CD4-positive, alpha-beta T cell treated with Interleukin-4 for 1 hour (primary cell): ENCODE measurements around the gene ACSM5.

Experiments
- DNase-seq, 2 donors: peaks; one replicate each; pipeline ENCODE4 v3.0.0-alpha.2; 2020 to 2022

Gene ACSM5, protein sequence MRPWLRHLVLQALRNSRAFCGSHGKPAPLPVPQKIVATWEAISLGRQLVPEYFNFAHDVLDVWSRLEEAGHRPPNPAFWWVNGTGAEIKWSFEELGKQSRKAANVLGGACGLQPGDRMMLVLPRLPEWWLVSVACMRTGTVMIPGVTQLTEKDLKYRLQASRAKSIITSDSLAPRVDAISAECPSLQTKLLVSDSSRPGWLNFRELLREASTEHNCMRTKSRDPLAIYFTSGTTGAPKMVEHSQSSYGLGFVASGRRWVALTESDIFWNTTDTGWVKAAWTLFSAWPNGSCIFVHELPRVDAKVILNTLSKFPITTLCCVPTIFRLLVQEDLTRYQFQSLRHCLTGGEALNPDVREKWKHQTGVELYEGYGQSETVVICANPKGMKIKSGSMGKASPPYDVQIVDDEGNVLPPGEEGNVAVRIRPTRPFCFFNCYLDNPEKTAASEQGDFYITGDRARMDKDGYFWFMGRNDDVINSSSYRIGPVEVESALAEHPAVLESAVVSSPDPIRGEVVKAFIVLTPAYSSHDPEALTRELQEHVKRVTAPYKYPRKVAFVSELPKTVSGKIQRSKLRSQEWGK

DNA sequence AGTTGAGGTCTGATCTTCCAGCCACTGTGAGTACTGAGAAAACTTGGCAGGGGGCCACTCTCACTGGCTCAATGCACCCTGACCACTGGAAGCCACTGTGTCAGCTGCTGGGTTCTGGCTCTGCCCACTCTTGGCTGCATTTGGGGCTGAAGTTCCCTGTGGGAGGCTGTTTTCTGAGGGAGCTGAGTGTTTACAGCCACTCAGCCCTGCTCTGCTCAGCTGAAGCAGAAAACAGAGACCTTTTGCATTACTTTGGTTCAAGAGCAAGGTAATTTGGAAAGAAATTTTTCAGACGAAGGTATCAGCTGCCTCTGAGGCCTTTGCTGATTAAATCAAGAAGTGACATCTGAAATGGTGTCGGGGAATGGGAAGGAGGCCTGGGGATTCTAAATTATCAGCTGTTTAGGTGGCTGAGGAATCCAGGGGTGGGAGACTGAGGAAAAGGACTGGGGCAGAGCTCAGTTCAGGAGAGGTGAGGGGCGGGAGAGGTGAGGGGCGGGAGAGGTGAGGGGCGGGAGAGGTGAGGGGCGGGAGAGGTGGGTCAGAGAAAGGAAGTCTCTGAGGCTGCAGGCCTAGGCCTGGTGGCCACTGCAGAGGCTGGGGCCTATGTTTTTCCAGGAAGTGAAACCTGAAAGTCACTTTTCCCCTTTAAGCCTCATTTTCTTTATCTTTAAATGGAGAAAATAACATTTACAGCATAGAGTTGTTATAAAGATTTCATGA is at the start of gene ACSM5:
TSS of gene ACSM5 (plus strand) at position 137 of the 723 bp plus-strand sequence. CDS start 1,951 bp downstream, outside the sequence.
- DNase-seq, result no peak

DNA sequence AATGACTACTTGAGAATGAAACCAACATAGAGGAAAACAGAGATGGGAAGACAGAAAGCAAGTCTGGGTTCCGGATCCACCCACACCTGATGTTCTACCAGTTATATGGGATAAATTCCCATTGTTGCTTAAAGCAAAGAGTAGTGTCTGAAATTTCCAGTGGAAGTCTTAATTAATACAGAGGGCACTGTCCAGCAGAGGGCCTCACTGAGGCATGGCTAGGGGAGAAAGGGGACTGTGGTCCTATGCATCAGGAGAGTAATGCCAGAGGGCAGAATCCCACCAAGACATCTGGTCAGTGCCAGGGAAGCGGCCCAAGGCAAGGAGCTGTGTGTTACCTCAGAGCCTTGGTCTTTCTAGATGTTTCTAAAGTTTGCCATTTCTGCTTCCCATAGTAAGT is 49.3 kb upstream of the ACSM5 start:
- DNase-seq, result no peak

DNA sequence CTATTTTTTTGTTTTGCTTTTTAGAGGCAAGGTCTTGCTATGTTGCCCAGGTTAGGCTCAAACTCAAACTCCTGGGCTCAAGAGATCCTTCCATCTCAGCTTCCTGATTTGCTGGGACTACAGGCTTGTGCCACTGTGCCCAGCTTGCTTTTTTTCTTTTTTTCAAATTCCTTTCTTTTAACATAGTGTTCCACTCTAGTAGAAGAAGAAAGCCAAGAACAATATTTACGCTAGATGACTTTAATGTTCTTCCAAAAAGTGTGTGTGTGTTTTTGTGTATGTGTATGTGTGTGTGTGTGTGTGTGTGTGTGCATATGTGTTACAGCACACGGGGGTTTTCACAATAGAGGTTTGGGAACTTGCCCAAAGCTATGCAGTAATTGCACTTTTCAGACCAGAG is 46.1 kb upstream of the ACSM5 start:
- no peak for DNase-seq

DNA sequence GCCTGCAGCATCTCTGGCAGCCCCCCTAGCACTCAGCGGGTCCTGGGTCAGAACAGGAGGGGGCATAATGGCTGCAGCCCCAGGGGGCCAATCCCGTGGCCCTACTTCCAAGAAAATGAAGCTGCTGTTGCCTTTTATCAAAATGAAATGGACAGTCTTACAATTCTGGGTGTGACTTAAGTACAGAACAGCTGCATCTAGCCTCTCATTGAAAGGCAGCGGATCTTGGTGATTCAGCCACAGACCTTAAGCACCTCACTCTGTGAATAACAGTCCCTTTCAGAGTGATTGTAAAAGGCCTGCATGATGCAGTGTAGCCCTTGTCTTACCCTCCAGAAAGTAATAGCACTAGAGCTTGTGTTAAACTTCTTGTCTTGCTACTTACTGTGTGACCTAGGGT is 45.3 kb upstream of the ACSM5 start:
- no peak for DNase-seq

DNA sequence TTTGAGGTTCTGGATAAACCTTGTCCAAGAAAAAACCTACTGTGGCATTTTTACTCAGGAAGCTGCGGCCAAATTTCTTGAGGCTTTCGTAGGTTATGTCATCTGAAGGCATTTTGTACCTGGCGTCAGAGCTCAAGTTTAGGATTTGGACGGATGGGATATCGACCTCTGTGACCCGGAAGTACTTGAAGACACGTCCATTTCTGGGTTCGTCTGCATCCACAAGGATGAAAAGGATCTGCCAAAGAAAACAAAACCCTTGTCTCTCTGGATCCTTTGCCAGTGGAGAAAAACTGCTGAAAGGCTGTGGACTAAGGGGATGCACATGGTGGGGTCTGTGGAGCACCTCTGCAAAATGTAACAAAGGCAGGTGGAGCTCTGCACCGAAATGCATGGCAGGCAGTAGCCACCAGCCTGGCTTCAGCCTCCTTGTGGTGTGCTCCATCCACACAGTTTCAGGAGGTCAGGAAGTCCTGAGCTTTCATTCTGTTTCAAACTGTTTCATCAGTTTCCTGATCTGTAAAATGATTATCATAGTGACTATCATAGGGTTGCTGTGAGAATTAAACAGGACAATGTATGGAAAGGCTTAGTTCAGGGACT is 39.8 kb upstream of the ACSM5 start:
- no peak for DNase-seq

DNA sequence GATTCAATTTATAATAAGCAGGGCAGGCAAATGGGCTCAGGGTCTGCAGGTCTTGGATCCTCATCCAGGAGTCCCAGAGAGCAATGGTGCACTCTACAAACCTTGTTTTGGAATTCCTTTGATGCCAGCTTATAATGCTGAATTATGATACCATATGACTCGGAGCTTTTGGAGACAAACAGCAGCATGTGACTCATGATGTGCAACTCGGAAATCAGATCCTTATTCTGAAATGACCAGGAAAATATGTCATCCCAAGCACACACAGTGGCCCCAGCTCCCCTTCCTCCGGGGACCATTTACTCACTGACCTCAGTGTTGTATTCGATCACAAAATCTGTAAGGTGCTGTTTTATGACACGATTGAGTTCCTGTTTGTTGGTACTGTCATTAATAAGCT is 36.6 kb upstream of the ACSM5 start:
- no peak for DNase-seq

DNA sequence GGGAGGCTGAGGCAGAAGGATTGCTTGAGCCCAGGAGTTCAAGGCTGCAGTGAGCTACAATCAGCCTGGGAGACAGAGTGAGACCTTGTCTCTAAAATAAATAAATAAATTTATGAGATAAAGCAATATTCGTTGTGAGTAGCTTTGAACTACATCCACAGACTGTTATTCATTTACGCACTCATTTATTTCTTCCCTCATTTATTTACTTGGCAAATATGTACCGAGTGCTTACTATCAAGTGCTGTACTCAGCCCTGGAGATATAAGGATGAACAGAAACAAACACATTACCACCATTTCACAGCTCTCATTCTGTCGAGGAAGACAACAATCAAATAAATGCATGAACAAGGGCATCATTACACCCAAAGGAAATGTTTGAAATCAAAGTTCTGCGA is 32.2 kb upstream of the ACSM5 start:
- no peak for DNase-seq

DNA sequence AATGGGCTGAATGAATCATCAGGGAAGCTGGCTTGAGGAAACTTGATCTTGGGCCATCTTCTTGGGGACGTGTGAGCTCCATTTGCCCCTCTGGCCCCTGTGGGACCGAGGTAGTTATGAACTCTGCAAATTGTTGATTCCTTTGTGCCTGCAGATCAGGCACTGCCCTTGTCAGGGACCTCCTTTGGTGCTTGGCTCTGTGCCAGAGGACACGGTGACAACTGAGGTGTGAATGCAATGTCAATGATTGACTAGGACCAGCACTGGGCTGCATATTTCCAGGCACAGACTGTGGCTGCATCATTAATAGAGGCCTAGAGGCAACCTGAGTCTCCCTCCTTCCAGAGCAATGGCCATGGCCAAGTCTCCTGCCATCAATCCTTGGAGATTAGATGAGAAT is 28.6 kb upstream of the ACSM5 start:
- no peak for DNase-seq

DNA sequence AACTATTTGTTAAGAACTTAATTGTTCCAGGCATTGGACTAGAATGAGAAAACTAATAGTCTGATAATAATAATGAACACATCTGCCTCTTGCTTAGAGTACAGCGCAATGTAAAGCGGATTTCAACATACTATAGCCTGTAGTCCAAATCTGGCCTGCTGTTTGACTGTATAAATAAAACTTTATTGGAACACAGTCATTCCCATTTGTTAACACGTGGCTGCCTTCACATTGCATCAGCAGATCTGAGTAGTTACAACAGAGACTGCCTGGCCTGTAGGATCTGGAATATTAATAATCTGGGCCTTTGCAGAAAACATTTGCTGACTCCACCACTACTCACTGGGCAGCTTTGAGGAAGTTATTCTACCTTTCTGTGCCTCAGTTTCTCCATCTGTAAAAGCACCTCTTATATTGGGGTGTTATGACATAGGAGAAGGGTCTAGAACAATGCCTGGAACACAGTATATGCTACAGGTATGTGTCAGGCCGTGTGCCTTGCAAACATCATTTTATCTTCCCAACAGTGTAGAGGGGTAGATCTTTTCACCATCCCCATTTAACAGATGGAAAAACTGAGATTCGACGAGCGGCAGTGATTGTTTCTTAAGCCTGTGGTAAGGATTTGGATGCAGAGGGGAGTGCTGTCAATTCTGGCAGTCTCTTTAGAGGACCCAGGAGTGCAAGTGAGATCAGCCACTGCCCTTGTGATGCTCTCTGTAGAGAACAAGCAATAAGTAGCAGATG is 27.0 kb upstream of the ACSM5 start:
- no peak for DNase-seq

DNA sequence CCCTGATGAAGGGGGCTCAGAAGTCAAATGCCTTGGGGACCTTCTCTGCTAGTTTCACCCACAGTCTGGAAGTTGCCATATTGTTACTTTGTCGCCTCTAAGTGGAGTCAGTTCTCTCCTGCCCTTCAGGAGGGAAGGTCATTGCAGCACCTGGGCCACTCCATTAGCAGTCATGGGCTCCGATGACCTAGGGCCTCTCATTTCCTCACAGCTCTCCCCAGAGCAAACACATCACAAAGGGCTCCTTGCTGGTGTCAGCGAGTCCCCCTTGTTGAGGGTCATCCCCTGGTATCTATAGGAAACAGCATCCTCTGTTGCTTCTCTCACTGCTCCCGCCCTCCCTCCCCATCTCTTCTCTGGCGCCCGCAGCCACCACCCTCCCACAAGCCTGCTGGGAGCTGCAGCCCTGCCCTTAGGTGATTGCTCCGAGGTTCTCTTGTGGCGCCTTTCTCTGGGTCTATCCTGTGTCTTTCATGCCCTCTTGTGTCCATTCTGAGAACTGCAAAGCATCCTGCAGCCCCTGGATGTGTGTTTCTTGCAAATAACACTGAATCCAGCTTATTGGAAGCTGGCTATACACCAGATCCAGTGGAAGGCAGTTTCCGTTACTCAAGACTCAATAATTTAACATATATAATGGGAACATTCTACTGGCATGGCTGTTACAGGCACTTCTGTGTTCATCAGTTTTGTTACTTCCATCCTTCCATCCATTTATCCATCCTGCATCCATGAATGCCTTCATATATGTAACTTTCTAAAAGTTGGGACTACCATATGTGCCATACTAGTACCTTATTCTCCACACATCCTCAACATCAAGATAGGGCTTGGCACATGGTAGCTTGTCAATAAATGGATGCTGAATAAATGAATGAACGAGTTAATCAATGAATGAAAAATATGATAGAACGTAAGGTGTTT is 26.0 kb upstream of the ACSM5 start:
- peak; percentile 17 to 47 for DNase-seq

DNA sequence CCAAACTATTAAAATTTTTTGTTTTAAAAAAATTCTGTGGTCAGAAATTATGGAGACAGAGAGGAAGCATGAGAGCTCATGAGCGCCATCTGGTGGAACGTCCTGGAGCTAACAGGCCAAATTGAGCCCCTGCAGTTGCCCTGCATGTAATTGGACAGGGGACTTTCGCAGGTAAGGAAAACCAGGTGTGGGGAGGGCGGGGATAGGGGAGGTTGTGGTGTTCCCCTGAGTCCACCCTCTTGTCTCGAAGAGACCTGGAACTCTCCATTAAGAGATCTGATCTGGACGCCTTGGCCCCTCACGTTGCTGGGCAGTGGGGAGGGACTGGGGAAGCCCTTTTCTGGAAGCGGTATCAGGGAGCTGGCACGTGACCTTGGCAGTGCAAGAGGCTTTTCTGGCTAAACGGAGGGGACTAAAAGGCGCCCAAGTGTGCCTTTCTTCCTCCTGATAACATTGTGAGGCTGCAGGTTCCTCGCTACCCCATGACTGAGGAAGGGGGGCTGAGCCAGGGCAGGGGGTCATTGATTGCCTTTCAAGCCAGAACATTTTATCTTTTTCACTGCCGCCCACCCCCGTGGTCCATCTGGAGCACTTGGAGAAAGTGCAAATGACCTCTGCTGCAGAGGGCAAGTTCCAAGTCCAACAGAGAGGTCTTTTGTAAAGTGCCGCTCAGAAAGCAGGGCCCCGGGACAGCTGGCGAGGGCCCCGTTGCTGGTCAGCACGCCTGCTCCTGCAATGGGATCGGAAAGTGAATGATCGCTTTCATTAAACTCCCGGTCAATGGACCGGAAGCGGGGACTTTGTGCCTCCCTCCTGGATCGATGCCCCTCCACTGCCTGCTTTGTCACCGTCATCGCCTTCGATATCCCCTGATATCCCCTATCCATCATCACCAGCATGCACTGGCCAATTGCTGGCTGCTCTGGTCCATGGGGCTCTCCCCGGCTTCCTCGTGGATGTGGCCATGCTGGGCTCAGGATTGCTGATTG is 23.2 kb upstream of the ACSM5 start:
- DNase-seq, result peak; percentile 31 to 32

DNA sequence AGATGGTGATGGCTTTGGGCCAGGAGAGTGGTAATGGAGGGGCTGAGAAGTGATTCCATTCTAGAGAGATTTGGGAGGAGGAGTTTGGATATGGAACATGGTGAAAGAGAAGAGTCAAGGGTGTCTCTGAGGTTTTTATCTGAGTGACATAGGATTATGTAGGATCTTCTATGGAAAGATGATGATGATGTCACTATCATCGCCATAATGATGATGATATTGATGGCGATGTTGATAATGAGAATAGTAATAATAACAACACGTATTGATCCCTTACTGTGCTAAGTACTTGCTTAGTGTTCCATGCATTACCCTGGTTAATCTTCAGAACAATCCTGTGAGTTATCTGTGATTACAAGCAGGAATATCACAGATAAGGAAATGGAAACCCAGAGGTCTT is 21.4 kb upstream of the ACSM5 start:
- no peak for DNase-seq

DNA sequence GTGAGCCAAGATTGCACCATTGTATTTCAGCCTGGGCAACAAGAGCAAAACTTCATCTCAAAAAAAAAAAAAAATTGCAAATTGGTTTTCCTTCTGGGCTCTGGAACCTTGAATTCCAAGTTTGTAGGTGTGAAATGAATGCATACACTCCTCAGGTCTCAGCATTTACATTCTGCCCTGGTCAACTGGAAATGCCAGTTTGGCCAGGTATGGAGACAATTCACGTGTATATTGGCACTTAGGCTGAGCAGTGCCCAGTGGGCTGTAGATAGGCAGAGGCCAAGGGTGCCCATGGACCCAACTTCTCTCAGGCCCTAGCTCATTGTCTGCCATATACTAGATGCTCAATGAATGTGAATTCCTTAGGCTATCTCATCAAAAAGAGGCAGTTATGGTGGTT is 20.5 kb upstream of the ACSM5 start:
- no peak for DNase-seq

DNA sequence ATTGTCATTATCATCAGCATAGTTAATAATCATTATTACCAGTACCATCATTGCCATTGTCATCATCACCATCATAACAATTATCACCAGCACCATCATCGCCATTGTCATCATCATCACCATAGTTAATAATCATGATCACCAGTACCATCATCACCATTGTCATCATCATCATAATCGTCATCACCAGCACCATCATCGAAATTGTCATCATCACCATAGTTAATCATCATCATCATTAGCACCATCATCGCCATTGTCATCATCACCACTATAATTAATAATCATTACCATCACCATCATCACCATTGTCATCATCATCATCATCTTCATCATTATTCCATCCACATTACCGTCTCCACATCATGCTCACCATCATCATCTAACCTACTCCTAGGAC is 18.3 kb upstream of the ACSM5 start:
- DNase-seq, result no peak

DNA sequence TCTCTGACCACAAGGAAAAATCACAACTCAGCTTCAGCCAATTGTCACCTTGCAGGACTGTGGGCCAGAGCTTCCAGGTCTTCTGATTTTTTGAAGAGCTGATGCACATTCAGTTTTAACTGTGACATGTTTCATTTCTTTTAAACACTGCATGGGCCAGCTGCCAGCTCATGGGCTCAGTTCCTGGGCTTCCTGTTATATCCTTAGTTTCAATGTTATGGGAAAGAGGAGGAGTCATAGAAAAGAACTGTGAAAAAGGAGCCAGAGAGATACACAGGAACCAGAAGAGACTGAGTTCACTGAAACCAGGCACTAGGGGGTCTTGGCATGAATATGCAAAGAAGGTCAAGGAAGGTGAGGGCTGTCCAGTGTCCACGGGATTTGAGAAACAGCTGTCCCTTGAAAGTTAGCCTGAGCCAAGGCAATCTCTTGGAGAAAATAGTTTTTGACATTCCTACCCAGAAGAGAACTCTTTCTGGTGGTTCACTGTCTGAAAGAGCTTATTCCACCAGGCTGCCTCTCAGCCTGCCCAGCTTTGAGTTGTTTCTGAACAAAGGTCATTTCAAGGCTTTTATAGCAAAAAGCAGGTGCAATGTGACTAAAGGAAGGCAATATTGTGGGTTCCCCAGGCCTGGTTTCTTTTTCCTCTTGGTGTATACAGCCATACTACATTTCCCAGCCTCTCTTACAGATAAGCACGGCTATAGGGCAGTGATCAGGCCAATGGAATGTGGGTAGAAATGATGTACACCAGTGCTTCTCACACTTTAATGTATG is 15.3 kb upstream of the ACSM5 start:
- no peak for DNase-seq

DNA sequence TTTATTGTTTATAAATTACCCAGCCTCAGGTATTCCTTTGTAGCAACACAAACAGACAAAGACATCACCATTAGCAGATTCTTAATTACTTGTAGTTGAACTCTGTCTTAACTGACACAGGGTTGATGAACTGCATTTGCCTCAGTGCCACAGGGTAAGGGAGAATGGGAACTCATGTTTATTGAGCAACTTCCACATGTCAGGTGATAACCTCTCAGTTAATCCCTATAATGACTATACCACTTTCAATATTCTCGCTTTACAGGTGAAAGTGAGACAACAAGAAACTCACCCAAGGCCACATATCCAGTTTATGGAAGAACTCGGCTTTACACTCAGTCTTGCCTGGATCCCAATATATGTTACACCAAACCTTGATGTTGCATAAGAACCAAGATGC is 13.4 kb upstream of the ACSM5 start:
- no peak for DNase-seq

DNA sequence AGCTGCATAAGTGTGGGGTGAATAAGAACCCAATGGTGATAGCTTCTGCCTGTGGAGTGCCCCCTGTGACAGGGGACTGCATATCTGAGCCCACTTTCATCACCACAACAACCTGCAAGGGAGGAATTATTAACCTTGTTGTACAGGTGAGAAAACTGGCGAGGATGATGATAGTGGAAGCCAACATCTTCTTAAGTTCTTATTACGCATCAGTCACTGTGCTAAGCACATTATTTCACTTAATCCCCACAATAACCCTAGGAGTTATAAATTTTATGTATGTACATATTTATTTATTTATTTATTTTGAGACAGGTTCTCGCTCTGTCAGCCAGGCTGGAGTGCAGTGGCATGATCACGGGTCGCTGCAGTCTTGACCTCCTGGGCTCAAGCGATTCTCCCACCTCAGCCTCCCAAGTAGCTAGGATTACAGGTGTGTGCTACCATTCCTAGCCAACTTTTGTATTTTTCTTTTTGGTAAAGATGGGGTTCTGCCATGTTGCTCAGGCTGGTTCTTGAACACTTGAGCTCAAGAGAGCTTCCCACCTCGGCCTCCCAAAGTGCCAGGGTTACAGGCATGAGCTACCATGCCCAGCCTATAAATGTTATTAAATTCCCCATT is 12.4 kb upstream of the ACSM5 start:
- DNase-seq, result no peak

DNA sequence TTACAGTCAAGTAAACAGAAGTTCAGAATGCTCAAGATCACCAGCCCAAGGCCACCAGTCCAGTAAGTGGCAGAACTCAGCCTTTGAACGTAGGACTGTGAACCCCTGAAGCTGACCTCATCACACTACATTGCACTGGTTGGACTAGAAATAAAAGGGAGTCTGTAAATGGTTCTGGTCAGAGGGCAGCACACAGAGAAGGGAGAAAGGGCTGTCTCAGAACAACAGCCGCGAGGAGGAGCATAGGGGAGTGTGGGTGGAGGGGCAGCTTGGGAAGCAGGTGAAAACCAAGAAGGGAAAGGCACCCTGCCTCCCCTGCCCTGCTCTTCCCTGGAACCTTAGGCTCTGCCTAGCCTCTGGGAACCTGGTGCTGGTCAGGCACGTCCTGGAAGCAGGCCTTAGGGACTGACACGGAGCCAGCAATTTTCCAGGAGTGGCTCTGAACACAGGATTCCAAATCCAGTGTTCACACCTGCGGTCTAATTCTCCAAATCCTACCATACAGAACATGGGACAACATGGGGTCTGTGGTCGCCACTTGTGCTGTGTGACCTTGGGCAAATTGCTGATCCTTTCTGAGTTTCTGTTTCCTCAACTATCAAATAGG is 11.8 kb upstream of the ACSM5 start:
- DNase-seq, result no peak

DNA sequence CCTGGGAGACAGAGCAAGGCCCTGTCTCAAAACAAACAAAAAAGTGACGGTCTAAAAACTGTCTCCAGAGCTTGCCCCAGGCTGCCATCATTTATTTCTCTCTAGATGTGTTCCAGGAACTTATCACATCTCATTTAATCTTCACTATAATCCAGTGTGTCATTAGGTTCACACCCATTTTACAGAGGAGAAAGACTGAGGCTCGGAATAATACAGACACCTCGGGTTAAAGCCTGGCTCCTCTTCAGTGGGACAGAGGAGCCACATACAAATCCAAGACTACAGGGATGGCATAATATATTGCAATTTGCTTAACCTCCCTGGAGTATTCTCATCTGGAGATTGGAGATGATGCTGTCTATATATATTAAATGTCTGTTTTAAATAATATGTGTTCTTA is 10.7 kb upstream of the ACSM5 start:
- DNase-seq, result no peak
